Smooth muscle cell (in vitro differentiated cells): ENCODE measurements around the gene SLC5A3. TPM values are rescaled to one million over a fixed set of nuclear protein-coding genes. Genes with fewer than 3 reads are reported as not detected.

Experiments used
- DNase-seq: peaks from one replicate; lab custom pipeline; 2025; ENCODE audit not compliant: unreplicated experiment; lab: John Stamatoyannopoulos, UW
- H2AFZ ChIP-seq: fragments of 200-600 bp; sonication (generic); 2 replicates; pipeline ENCODE4 v1.6.0; 2016; ENCODE audit warnings: antibody characterized with exemption, low read depth, mild to moderate bottlenecking
- H3F3A ChIP-seq: fragments of 200-600 bp; sonication (generic); 2 replicates; pipeline ENCODE4 v1.6.0; 2017; ENCODE audit warnings: antibody characterized with exemption, low read depth
- H3K27ac ChIP-seq: fragments of 200-600 bp; sonication (generic); 2 replicates; pipeline ENCODE4 v1.5.1; 2016; ENCODE audit warnings: low read depth, mild to moderate bottlenecking
- H3K27me3 ChIP-seq: fragments of 200-600 bp; sonication (generic); 2 replicates; pipeline ENCODE4 v1.6.1; 2016; ENCODE audit warnings: low read depth, mild to moderate bottlenecking
- H3K36me3 ChIP-seq: fragments of 200-600 bp; sonication (generic); 2 replicates; pipeline ENCODE4 v1.5.1; 2016; ENCODE audit warnings: low read depth
- H3K4me1 ChIP-seq: fragments of 200-600 bp; sonication (generic); 2 replicates; pipeline ENCODE4 v1.5.1; 2016; ENCODE audit warnings: low read depth
- H3K4me2 ChIP-seq: fragments of 200-600 bp; sonication (generic); 2 replicates; pipeline ENCODE4 v1.6.0; 2016; ENCODE audit warnings: mild to moderate bottlenecking
- H3K4me3 ChIP-seq: fragments of 200-600 bp; sonication (generic); 2 replicates; pipeline ENCODE4 v1.5.1; 2016; ENCODE audit warnings: mild to moderate bottlenecking
- H3K79me2 ChIP-seq: fragments of 200-600 bp; sonication (generic); 2 replicates; pipeline ENCODE4 v1.6.0; 2016; ENCODE audit warnings: low read depth, mild to moderate bottlenecking
- H3K9ac ChIP-seq: fragments of 200-600 bp; sonication (generic); 2 replicates; pipeline ENCODE4 v1.6.0; 2016; ENCODE audit warnings: low read depth
- H3K9me3 ChIP-seq: fragments of 200-600 bp; sonication (generic); replicated peaks from 2 replicates; pipeline ENCODE4 v1.5.1; 2016; ENCODE audit warnings: low read depth
- H4K20me1 ChIP-seq: fragments of 200-600 bp; sonication (generic); 2 replicates; pipeline ENCODE4 v1.6.0; 2016; ENCODE audit warnings: low read depth
- CTCF ChIP-seq: fragments of 200-600 bp; sonication (generic); IDR thresholded peaks from 2 replicates; pipeline ENCODE4 v1.5.1; 2017; ENCODE audit warnings: borderline replicate concordance, mild to moderate bottlenecking, antibody characterized with exemption; ENCODE audit not compliant: insufficient read depth, poor library complexity, severe bottlenecking
- WGBS: methylation state at CpG from one replicate; pipeline ENCODE4 v1.1.7; 2016; ENCODE audit warnings: low lambda C conversion rate; 5-methylcytosine and 5-hydroxymethylcytosine counted together
- polyA plus RNA-seq: library from polyadenylated mRNA; unstranded; fragments of >200 nt; fragmentation: Nextera tagmentation; extraction: Ambion mirVana; gene quantifications from 2 replicates; pipeline ENCODE4 v1.2.1, GENCODE V29; 2016
- total RNA-seq: library from RNA; depleted of rRNA; stranded (reverse); fragments of >200 nt; gene quantifications from 2 replicates; pipeline ENCODE4 v1.2.3, GENCODE V29; 2014

SLC5A3 gene
- total and polyA plus RNA-seq, 2 experiments from 2014 or later = 2.0 to 24.6 TPM

GRCh38 chr21:34115160-34115559 lies 41.8 kb downstream of the SLC5A3 start:
- Histone ChIP-seq H3K4me2 (no peak overlapping the region), H2AFZ (no peak overlapping the region), H3K9me3 (no peaks in the 10 kb centered on the region), H3K27ac (no peak overlapping the region), H3K4me3 (no peak overlapping the region), H3K9ac (no peak overlapping the region), H3F3A (no peaks in the 10 kb centered on the region), H3K4me1 (peaks cover 9% of the 10 kb centered on the region), H3K79me2 (peaks cover 22% of the 10 kb centered on the region), H3K27me3 (no peaks in the 10 kb centered on the region), H3K36me3 (no peaks in the 10 kb centered on the region), H4K20me1 (peaks cover 100% of the 10 kb centered on the region)
- no peak for DNase-seq
- WGBS = 93% methylated on average over 1 of the region's 1 CpG
- TF ChIP-seq CTCF = no peak

DNA sequence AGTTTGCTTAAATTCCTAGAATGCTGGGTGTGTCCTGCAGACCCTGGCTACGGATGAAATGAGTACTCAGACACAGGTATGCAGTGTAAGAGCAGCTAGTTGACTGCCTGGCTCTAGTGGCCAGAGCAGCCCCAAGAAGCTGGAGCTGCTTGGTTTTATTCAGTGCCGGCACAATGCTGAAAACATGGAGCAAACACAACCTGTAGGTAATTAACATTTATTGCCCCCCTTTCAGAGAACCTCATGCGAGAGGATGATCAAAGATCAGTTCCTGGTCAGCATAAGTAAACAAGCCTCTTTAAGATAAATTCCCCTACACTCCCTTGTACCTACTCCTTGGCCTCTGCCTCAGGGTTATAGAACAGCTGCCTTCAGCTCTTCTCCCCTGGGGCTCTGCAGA lies 43.2 kb downstream of the SLC5A3 start:
- WGBS = 89% methylated on average over 3 of the region's 3 CpGs
- TF ChIP-seq CTCF = no peak
- Histone ChIP-seq H3K4me1 (peaks cover 9% of the 10 kb centered on the region), H3K9ac (no peak overlapping the region), H3K4me3 (no peak overlapping the region), H3K9me3 (no peaks in the 10 kb centered on the region), H2AFZ (no peak overlapping the region), H3K27me3 (no peaks in the 10 kb centered on the region), H3K27ac (no peak overlapping the region), H3K36me3 (no peaks in the 10 kb centered on the region), H3K4me2 (no peak overlapping the region), H3K79me2 (peaks cover 35% of the 10 kb centered on the region), H4K20me1 (peaks cover 98% of the 10 kb centered on the region), H3F3A (no peaks in the 10 kb centered on the region)
- no peak for DNase-seq

DNA sequence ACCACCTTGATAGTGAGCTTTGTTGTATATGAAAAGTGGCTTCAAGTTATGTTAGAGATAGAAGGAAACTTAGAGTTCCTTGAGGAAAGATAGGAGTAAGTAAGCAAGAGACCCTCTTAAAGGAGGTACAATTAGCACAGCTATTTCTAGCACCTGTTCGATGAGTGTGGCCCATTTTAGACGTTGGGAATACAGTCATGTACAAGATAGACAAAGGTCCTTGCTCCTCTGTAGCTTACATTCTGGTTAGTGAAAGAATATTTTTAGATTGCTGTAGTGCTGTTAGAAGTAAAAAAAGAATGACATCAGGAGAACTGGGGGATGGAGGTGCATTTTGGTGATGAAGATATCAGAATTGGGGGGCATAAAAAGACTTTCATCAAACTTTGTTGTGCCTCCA lies 47.5 kb downstream of the SLC5A3 start:
- no peak for TF ChIP-seq CTCF
- Histone ChIP-seq H3F3A (peaks cover 6% of the 10 kb centered on the region), H3K27me3 (no peaks in the 10 kb centered on the region), H2AFZ (no peak overlapping the region), H3K36me3 (no peaks in the 10 kb centered on the region), H3K4me2 (no peak overlapping the region), H3K9me3 (no peaks in the 10 kb centered on the region), H3K4me3 (no peak overlapping the region), H3K79me2 (peaks cover 35% of the 10 kb centered on the region), H3K9ac (no peak overlapping the region), H3K27ac (no peak overlapping the region), H3K4me1 (no peaks in the 10 kb centered on the region), H4K20me1 (peaks cover 92% of the 10 kb centered on the region)
- DNase-seq = no peak
- 96% methylated on average over 2 of the region's 2 CpGs for WGBS

DNA sequence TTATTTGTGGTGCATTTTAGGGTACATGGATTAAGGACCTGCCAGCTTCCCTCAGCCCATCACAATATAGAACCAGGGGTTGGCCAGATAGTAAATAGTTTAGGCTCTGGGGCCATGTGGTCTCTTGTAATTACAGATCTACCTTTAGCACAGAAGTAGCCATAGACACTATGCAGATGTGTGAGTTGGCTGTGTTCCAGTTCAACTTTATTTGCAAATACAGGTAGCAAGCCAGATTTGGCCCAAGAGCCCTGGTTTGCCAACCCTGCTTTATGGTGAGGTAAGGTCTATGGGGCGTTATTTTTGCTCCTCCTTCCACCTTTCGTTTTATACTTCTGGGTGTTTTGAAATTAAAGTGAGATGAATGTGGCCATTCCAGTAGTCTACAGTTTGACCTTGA lies 48.7 kb downstream of the SLC5A3 start:
- H3K4me3 ChIP-seq = no peak overlapping the region
- H4K20me1 ChIP-seq = peaks cover 89% of the 10 kb centered on the region
- WGBS = 100% methylated on average over 2 of the region's 2 CpGs
- no peaks in the 10 kb centered on the region for H3K36me3 ChIP-seq
- TF ChIP-seq CTCF = no peak
- no peak overlapping the region for H3K27ac ChIP-seq
- H3F3A ChIP-seq = peaks cover 10% of the 10 kb centered on the region
- no peaks in the 10 kb centered on the region for H3K4me1 ChIP-seq
- DNase-seq = no peak
- no peak overlapping the region for H3K9ac ChIP-seq
- no peaks in the 10 kb centered on the region for H3K27me3 ChIP-seq
- H2AFZ ChIP-seq = no peak overlapping the region
- no peak overlapping the region for H3K4me2 ChIP-seq
- peaks cover 39% of the 10 kb centered on the region for H3K79me2 ChIP-seq
- H3K9me3 ChIP-seq = no peaks in the 10 kb centered on the region
